Naive thymus-derived CD8-positive, alpha-beta T cell (primary cell): ENCODE measurements around the gene PNLIPRP3. TPM values are rescaled to one million over a fixed set of nuclear protein-coding genes. Genes with fewer than 3 reads are reported as not detected.

Source experiments
- polyA plus RNA-seq, 3 donors: library from polyadenylated mRNA; unstranded; fragments of 300-500 nt; fragmentation: Illumina TruSeq; gene quantifications; one replicate each; pipeline ENCODE4 v1.2.3, GENCODE V29; 2021
- total RNA-seq, 8 experiments: library from RNA in 2 of 8; stranded (reverse) in 2 of 8; gene quantifications; one replicate each; pipeline ENCODE4 v1.2.3 and lab custom pipeline; 2021 to 2026

The PNLIPRP3 gene
- total and polyA plus RNA-seq, 5 experiments from 2014 or later: not detected

Other genes starting within 250 kb of the PNLIPRP3 start
- gene GFRA1, start 154.6 kb upstream of the PNLIPRP3 start, total RNA-seq: not detected
- not detected for gene GFRA1, start 154.6 kb upstream of the PNLIPRP3 start, polyA plus RNA-seq
- not detected for gene CCDC172, start 103.4 kb upstream of the PNLIPRP3 start, total RNA-seq
- not detected for gene CCDC172, start 103.4 kb upstream of the PNLIPRP3 start, polyA plus RNA-seq
- gene PNLIP, start 118.1 kb downstream of the PNLIPRP3 start, total RNA-seq: not detected
- not detected for gene PNLIP, start 118.1 kb downstream of the PNLIPRP3 start, polyA plus RNA-seq
- not detected for gene PNLIPRP1, start 163.1 kb downstream of the PNLIPRP3 start, total RNA-seq
- gene PNLIPRP1, start 163.1 kb downstream of the PNLIPRP3 start, polyA plus RNA-seq: not detected
- not detected for gene PNLIPRP2, start 193.1 kb downstream of the PNLIPRP3 start, total RNA-seq
- gene PNLIPRP2, start 193.1 kb downstream of the PNLIPRP3 start, polyA plus RNA-seq: not detected